HepG2 (cell line): ENCODE data around the gene LARP1. TPM values are rescaled to one million over a fixed set of nuclear protein-coding genes. Genes with fewer than 3 reads are reported as not detected.
A peak's percentile ranks its signal among the peaks of the same experiment; 100 is the strongest.

Source experiments
- ATF7 ChIP-seq, 2 experiments: fragments of 450-650 bp in 1 of 2; sonication (generic) in 1 of 2; formaldehyde crosslinking in 1 of 2; IDR thresholded peaks; 2 replicates each; pipeline versions ENCODE4 v1.4.0 to v1.6.1; 2016 to 2020; ENCODE audit warnings: antibody characterized with exemption in 1 of 2, mild to moderate bottlenecking in 1 of 2, missing genetic modification reagents in 1 of 2
- ATRX ChIP-seq: sonication (generic); formaldehyde crosslinking; IDR thresholded peaks from 2 replicates; pipeline ENCODE4 v1.4.0; 2020; ENCODE audit warnings: missing genetic modification reagents, borderline replicate concordance
- ERF ChIP-seq: IDR thresholded peaks from 2 replicates; pipeline ENCODE4 v1.6.1; 2018; ENCODE audit warnings: missing biosample characterization, missing genetic modification reagents
- FOXK1 ChIP-seq: sonication (generic); formaldehyde crosslinking; IDR thresholded peaks from 2 replicates; pipeline ENCODE4 v1.4.0; 2020; ENCODE audit warnings: low read depth, missing genetic modification reagents, borderline replicate concordance
- HBP1 ChIP-seq: IDR thresholded peaks from 2 replicates; pipeline ENCODE4 v1.6.1; 2016; ENCODE audit warnings: low read depth, control low read depth
- KLF9 ChIP-seq: IDR thresholded peaks from 2 replicates; pipeline ENCODE4 v1.6.1; 2016; ENCODE audit warnings: low read depth
- LCORL ChIP-seq, 2 experiments: fragments of 450-650 bp in 1 of 2; sonication (generic) in 1 of 2; formaldehyde crosslinking in 1 of 2; IDR thresholded peaks; 2 replicates each; pipeline versions ENCODE4 v1.5.0 to v1.6.1; 2017 to 2020; ENCODE audit warnings: antibody characterized with exemption in 1 of 2, missing genetic modification reagents in 1 of 2
- MXI1 ChIP-seq: IDR thresholded peaks from 3 replicates; pipeline ENCODE4 v1.6.1; 2012; ENCODE audit warnings: low read depth, low read length, inconsistent platforms, borderline replicate concordance
- NCOA1 ChIP-seq: sonication (generic); formaldehyde crosslinking; IDR thresholded peaks from 2 replicates; pipeline ENCODE4 v1.9.0; 2021; ENCODE audit warnings: missing genetic modification reagents
- NCOA5 ChIP-seq: sonication (generic); formaldehyde crosslinking; IDR thresholded peaks from 2 replicates; pipeline ENCODE4 v1.4.0; 2020; ENCODE audit warnings: missing genetic modification reagents
- PCBP2 ChIP-seq: fragments of 200-400 bp; formaldehyde crosslinking; optimal IDR thresholded peaks from 2 replicates; pipeline ENCODE3; 2018; ENCODE audit warnings: low read length, low read depth; ENCODE audit not compliant: poor library complexity, severe bottlenecking
- RFX5 ChIP-seq: IDR thresholded peaks from 2 replicates; pipeline ENCODE4 v1.6.1; 2011; ENCODE audit warnings: low read depth, low read length, improper control_type of control experiment
- SIX1 ChIP-seq: sonication (generic); formaldehyde crosslinking; IDR thresholded peaks from 2 replicates; pipeline ENCODE4 v1.4.0; 2020; ENCODE audit warnings: missing genetic modification reagents, borderline replicate concordance
- SP1 ChIP-seq, 2 experiments: fragments of 450-650 bp in 1 of 2; sonication (generic) in 1 of 2; formaldehyde crosslinking in 1 of 2; IDR thresholded peaks; 2 replicates each; pipeline versions ENCODE4 v1.4.0 to v1.6.1; 2016 to 2020; ENCODE audit warnings: missing genetic modification reagents in 1 of 2
- TCF12 ChIP-seq, 2 experiments: fragments of 450-650 bp in 1 of 2; sonication (generic) in 1 of 2; formaldehyde crosslinking in 1 of 2; IDR thresholded peaks; 2 replicates each; pipeline versions ENCODE4 v1.6.1 to v1.8.0; 2017 to 2022; ENCODE audit warnings: antibody characterized with exemption in 1 of 2, mild to moderate bottlenecking in 1 of 2, missing genetic modification reagents in 1 of 2, moderate library complexity in 1 of 2
- TOPORS ChIP-seq: sonication (generic); formaldehyde crosslinking; IDR thresholded peaks from 2 replicates; pipeline ENCODE4 v1.8.0; 2023; ENCODE audit warnings: mild to moderate bottlenecking, missing genetic modification reagents
- ZBTB42 ChIP-seq: sonication (generic); formaldehyde crosslinking; IDR thresholded peaks from 2 replicates; pipeline ENCODE4 v1.5.0; 2020; ENCODE audit warnings: mild to moderate bottlenecking, missing genetic modification reagents
- ZFAT ChIP-seq: sonication (generic); formaldehyde crosslinking; conservative IDR thresholded peaks from 2 replicates; pipeline ENCODE4 v1.8.1; 2023; ENCODE audit warnings: missing genetic modification reagents, inconsistent platforms
- ZMAT3 ChIP-seq: sonication (generic); formaldehyde crosslinking; conservative IDR thresholded peaks from 2 replicates; pipeline ENCODE4 v1.7.0; 2021; ENCODE audit warnings: missing genetic modification reagents
- ZNF136 ChIP-seq: sonication (generic); formaldehyde crosslinking; IDR thresholded peaks from 2 replicates; pipeline ENCODE4 v1.8.1; 2022; ENCODE audit warnings: low read depth, mild to moderate bottlenecking, moderate library complexity, missing genetic modification reagents
- ZNF264 ChIP-seq: sonication (generic); formaldehyde crosslinking; IDR thresholded peaks from 2 replicates; pipeline ENCODE4 v1.4.0; 2020; ENCODE audit warnings: missing genetic modification reagents
- ZNF281 ChIP-seq: sonication (generic); formaldehyde crosslinking; IDR thresholded peaks from 2 replicates; pipeline ENCODE4 v1.4.0; 2020; ENCODE audit warnings: missing genetic modification reagents, borderline replicate concordance
- ZNF3 ChIP-seq: IDR thresholded peaks from 2 replicates; pipeline ENCODE4 v1.7.0; 2017; ENCODE audit warnings: inconsistent platforms
- ZNF430 ChIP-seq: sonication (generic); formaldehyde crosslinking; IDR thresholded peaks from 2 replicates; pipeline ENCODE4 v1.9.0; 2021; ENCODE audit warnings: mild to moderate bottlenecking, missing genetic modification reagents
- ZNF562 ChIP-seq: sonication (generic); formaldehyde crosslinking; IDR thresholded peaks from 2 replicates; pipeline ENCODE4 v1.8.0; 2022; ENCODE audit warnings: missing genetic modification reagents, borderline replicate concordance
- ZNF629 ChIP-seq: sonication (generic); formaldehyde crosslinking; conservative IDR thresholded peaks from 2 replicates; pipeline ENCODE4 v1.5.0; 2020; ENCODE audit warnings: missing genetic modification reagents
- ZNF724P ChIP-seq: sonication (generic); formaldehyde crosslinking; IDR thresholded peaks from 2 replicates; pipeline ENCODE4 v1.8.0; 2022; ENCODE audit warnings: missing genetic modification reagents, borderline replicate concordance
- polyA plus RNA-seq, 8 experiments: library from polyadenylated mRNA; depleted of rRNA in 3 of 8; stranded (reverse) in 7 of 8; unstranded in 1 of 8; fragments of >200 nt; fragmentation: Illumina TruSeq in 4 of 8; extraction: Trizol in 4 of 8; gene quantifications; 2 replicates each; pipeline versions ENCODE4 v1.2.1 to v1.2.3, GENCODE V29; 2011 to 2016; ENCODE audit warnings: low read depth in 4 of 8, missing spikeins in 1 of 8, mixed read lengths in 1 of 8; ENCODE audit not compliant: insufficient read depth in 1 of 8
- total RNA-seq, 5 experiments: library from RNA; depleted of rRNA; stranded (reverse); fragments of >200 nt; fragmentation: Illumina TruSeq; extraction: Trizol; gene quantifications; 2 replicates each; pipeline ENCODE4 v1.2.3, GENCODE V29; 2016; ENCODE audit warnings: low read depth in 1 of 5

Gene LARP1
- total and polyA plus RNA-seq, 2 of the 13 experiments (the other 11 are each of a cell fraction or from before 2014, with no cell fraction given), result 45.2 to 61.4 TPM

- no peak for TF ChIP-seq ZNF724P (CRISPR knock-in tag)
- TF ChIP-seq NCOA1 (CRISPR knock-in tag), result no peak
- 0 out of 2 replicates have a peak, but pooled peaks have one; percentile 65 for TF ChIP-seq ZBTB42 (CRISPR knock-in tag)
- no peak for TF ChIP-seq TCF12 (IDR thresholded peaks at IDR 0.05)
- no peak for TF ChIP-seq TCF12 (CRISPR knock-in tag; IDR thresholded peaks at IDR 0.05)
- TF ChIP-seq ZNF281 (CRISPR knock-in tag), result peak; percentile 73; the same call in 1 of the 2 replicates
- TF ChIP-seq ATRX (CRISPR knock-in tag), result no peak
- no peak; the same call in 1 of the 2 replicates for TF ChIP-seq ZNF629 (CRISPR knock-in tag)
- TF ChIP-seq ZNF3 (CRISPR knock-in tag), result no peak
- no peak for TF ChIP-seq ZFAT (CRISPR knock-in tag)
- no peak; the same call in 1 of the 2 replicates for TF ChIP-seq SIX1 (CRISPR knock-in tag)
- 0 out of 2 replicates have a peak, but pooled peaks have one; percentile 40 for TF ChIP-seq ZMAT3
- no peak for TF ChIP-seq SP1 (IDR thresholded peaks at IDR 0.05)
- TF ChIP-seq SP1 (CRISPR knock-in tag; IDR thresholded peaks at IDR 0.05), result peak; percentile 83
- TF ChIP-seq ATF7 (IDR thresholded peaks at IDR 0.05), result no peak
- TF ChIP-seq ATF7 (CRISPR knock-in tag; IDR thresholded peaks at IDR 0.05), result no peak
- peak; percentile 70; the same call in 1 of the 2 replicates for TF ChIP-seq ERF (CRISPR knock-in tag)
- no peak for TF ChIP-seq ZNF562 (CRISPR knock-in tag)
- TF ChIP-seq ZNF430 (CRISPR knock-in tag), result 0 out of 2 replicates have a peak, but pooled peaks have one; percentile 35
- TF ChIP-seq LCORL (IDR thresholded peaks at IDR 0.05), result no peak
- TF ChIP-seq LCORL (CRISPR knock-in tag; IDR thresholded peaks at IDR 0.05), result peak; percentile 56
- no peak for TF ChIP-seq ZNF264 (CRISPR knock-in tag)
- TF ChIP-seq PCBP2, result no peak
- TF ChIP-seq TOPORS (CRISPR knock-in tag), result no peak
- TF ChIP-seq HBP1 (CRISPR knock-in tag), result 0 out of 2 replicates have a peak, but pooled peaks have one; percentile 28
- TF ChIP-seq RFX5, result peak; percentile 43; the same call in 1 of the 2 replicates
- TF ChIP-seq NCOA5, result no peak
- peak; percentile 88; the same call in 1 of the 3 replicates for TF ChIP-seq MXI1
- TF ChIP-seq KLF9, result no peak
- TF ChIP-seq ZNF136 (CRISPR knock-in tag), result 0 out of 2 replicates have a peak, but pooled peaks have one; percentile 35
- peak; percentile 58; the same call in 1 of the 2 replicates for TF ChIP-seq FOXK1 (CRISPR knock-in tag)
Measured at GRCh38 chr5:154858297-154858971, 103.3 kb downstream of the LARP1 start, which contains the start of gene CNOT8 (continued).
